CD4-positive, alpha-beta T cell treated with Interleukin-4 for 1 hour (primary cell): ENCODE results near the gene FSIP2.
"Not testable (repeated sequence)": the region's sequence is repeated elsewhere in the genome, so short reads cannot be mapped to it uniquely, and the experiment has no call there.

ENCODE experiments used
- DNase-seq, 2 donors: peaks; one replicate each; pipeline ENCODE4 v3.0.0-alpha.2; 2020 to 2022

Gene FSIP2

GRCh38 chr2:185811580-185811979, 73.0 kb downstream of the FSIP2 start:
- no peak for DNase-seq

- no peak for DNase-seq
Observed at GRCh38 chr2:185813707-185814106, 75.1 kb downstream of the FSIP2 start.

DNA sequence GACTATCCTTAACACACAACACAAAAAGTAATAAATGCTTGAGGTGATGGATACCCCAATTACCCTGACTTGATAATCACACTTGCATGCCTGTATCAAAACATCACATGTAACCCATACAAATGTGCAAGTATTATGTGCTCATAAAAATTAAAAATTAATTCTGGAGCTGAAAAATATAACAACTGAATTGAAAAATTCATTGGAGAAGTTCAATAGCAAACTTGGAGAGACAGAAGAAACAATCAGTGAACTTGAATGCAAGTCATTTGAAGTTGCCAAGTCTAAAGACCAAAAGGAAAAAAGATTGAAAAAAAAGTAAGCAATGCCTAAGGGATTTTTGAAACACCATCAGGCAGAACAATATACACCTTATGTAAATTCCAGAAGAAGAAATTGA, 79.4 kb downstream of the FSIP2 start:
- no peak for DNase-seq

- no peak for DNase-seq
Observed at GRCh38 chr2:185821467-185821866, 82.9 kb downstream of the FSIP2 start.

DNA sequence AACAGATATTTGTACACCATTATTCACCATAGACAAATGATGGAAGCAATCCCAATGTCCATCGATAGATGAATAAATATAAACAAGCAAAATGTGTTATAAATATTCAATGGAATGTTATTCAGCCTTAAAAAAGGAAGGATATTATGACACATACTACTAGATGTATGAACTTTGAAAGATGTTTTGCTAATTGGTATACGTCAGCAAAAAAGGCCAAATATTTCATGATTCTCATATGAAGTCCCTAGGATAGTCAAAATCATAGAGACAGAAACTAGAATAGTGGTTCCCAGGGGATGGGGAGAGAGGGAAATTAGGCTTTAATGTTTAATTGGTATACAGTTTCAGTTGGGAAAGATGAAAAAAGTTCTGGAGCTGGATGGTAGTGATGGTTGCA, 85.2 kb downstream of the FSIP2 start:
- no peak for DNase-seq

GRCh38 chr2:185825557-185825956, 87.0 kb downstream of the FSIP2 start:
- no peak for DNase-seq

DNA sequence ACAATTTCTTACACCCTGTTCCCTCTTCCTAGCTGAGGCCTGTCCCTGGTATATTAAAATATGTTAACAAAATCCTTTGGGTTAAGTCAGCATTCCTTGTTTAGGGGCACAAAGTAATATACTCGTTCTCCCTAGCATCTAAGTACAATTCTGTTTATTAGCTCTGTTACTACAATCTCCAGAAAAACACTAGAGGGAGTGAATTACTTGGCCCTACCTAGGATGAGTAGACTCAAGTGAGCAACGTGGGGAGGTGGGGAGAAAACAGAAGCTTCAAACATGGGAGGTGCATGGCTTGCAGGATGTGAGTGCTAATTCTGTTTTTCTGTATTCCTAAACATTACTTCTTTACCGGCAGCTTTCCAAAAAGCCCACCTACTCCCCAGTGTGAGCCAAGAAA, 89.7 kb downstream of the FSIP2 start:
- DNase-seq, result no peak

DNA sequence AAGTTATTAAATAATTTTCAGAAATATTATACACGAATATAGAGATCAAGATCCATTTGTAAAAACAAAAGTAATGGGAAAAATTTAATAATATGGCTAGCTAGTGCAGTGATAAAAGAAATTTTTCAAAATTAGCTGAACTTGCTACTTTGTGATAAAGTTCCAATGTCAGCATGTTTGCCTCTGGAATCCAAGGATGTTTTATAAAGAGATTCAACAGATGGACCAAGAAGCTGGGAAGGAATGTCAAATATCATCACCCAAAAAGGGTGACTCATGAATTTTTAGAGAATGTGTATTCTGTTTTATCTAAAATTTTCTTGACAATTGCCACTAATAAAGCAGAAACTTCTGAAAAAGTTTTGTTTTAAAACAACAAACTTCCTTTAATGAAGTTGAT, 95.3 kb downstream of the FSIP2 start:
- no peak for DNase-seq

DNA sequence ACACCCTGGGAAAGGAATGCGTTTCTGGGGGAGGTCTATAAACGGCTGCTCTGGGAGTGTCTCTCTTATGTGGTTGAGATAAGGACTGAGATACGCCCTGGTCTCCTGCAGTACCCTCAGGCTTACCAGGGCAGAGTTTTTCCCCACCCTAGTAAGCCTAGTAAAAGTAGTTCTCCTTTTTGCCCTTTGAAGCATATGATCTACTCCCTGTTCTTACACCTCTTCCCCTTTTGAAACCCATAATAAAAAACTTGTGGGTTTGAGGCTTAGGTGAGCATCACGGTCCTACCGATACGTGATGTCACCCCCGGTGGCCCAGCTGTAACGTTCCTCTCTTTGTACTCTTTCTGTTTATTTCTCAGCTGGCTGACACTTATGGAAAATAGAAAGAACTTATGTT, 97.4 kb downstream of the FSIP2 start:
- no peak for DNase-seq

DNA sequence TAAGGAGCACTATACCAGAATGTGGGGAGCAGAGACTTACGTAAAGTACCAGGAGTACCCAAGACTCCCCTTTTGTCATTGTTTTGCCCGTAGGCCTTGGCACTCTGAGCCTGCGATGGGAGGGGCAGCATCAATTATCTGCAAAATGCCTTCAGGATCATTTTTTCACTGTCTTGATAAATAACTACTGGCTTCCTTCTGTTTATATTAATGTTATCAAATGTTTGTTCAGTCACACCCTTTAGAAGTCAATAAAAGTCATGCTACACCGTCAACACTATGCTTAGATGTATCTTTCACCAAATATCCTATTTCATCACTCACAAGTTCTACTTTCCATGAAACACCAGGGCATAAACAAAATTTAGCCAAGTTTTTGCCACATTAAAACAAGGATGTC, 116.3 kb downstream of the FSIP2 start:
- no peak for DNase-seq

GRCh38 chr2:185857691-185858090, 119.1 kb downstream of the FSIP2 start:
- no peak for DNase-seq

GRCh38 chr2:185859506-185859905, 120.9 kb downstream of the FSIP2 start:
- no peak for DNase-seq

GRCh38 chr2:185860321-185860720, 121.7 kb downstream of the FSIP2 start:
- DNase-seq, result no peak

DNA sequence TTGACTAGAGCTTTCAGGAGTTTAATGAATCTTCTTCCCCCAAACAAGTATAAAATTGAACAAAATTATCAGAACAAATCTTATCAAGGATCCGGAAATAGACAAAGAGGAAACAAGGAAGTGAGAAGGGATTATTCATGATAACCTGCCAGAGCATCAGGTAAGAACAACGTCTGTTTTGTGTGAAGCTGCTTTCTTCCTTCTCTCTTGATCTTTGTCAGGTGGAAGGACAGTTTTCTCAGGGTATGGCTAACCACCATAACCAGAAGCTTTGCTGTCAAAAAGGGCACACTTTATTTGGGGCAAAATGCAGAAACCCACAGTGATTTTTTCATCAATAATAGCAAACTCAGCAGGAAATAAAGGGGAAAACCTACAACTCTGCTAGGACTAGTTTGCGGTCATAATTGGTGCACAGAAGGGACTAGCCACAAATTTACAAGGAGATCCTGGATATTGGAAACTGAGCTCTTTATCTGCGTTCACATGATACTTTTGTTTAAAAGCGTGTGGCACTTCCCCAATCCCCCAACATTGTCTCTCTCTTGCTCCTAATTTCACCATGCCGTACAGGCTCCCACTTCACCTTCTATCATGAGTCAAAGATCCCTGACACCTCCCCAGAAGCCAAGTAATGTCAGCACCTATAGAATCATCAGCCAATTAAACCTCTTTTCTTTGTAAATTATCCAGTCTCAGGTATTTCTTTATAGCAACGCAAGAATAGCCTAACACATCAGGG, 124.2 kb downstream of the FSIP2 start:
- no peak for DNase-seq

DNA sequence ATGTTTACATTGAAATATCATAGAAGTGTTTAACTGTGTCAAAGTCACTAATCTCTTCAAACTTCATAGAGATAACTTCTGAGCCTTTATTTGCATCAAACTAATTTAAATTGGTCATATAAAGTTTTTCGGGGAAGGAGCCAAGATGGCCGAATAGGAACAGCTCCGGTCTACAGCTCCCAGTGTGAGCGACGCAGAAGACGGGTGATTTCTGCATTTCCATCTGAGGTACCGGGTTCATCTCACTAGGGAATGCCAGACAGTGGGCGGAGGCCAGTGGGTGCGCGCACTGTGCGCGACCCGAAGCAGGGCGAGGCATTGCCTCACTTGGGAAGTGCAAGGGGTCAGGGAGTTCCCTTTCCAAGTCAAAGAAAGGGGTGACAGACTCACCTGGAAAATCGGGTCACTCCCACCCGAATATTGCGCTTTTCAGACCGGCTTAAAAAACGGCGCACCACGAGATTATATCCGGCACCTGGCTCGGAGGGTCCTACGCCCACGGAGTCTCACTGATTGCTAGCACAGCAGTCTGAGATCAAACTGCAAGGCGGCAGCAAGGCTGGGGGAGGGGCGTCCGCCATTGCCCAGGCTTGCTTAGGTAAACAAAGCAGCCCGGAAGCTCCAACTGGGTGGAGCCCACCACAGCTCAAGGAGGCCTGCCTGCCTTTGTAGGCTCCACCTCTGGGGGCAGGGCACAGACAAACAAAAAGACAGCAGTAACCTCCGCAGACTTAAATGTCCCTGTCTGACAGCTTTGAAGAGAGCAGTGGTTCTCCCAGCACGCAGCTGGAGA, 126.1 kb downstream of the FSIP2 start:
- not testable (repeated sequence) for DNase-seq

DNA sequence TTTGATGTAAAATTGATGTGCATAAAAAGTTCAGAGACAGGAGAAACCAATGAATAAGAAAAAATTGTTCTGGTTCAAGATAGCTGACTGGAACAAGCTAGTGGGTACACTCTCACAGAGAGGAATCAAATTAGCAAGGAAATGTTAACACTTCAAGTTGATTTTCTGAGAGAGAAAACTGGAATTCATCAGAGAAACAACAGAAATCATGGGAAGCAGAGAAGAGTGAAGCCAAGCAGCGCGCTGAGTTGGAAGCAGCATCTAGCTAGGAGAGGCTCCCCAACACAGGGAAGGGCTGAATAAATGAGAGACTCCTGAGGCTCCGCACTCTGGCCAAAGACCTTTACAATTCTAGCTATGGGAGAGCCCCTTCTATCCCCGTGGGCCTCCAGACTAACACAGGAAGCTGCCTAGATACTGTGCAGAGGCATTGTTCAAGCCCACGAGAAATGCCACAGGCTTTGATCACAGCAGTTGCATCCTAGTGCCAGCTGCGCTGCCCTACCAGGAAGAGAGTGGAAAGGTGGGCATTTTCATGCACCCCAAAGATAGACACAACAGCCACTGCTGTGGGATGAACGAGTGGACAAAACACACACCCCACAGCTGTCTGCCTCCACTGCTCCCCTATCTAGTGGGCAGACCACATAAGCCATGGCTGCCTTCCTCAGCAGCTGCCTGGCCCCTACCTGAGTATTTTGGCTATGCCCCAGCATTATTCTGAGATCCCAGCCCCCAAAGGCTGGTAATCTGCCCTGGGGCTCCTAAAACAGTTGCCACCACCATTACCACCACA, 136.7 kb downstream of the FSIP2 start:
- DNase-seq, result no peak

DNA sequence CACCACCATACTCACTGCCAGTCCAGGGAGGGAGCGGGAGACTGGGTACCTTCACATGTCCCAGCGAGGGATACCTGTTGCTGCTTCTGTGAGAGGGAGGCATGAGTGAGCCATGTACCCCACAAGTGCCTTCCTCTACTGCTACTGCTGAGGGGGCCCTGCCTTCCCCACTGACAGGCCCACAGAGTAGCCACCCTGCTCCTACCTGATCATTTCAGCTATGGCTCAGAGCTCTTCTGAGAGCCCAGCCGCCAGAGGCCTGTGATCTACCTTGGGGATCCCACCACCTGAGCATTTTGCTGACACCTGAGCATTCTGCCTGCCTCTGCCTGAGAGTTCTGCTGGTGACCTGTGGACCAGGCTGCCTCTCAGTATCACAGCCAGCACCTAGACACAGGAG, 137.6 kb downstream of the FSIP2 start:
- no peak for DNase-seq

DNA sequence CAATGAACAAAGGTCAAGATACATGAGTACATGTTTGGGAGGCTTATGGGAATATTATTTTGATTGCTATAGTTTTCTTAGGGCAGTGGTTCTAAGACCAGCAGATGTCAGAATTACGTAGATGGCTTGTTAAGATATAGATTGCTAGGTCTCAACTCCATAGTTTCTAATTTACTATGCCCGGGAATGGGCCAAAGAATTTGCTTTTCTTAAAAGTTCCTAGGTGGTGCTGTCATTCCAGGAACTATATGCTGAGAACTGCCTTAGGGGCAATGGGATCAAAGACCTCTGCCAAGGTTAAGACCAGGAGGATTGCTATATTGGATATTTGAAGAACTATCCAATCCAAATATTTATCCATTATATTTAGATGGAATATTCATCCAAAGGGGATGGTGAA, 141.8 kb downstream of the FSIP2 start:
- no peak for DNase-seq
